ENCODE results near the gene PDGFRB. TPM values are rescaled to one million over a fixed set of nuclear protein-coding genes. Genes with fewer than 3 reads are reported as not detected.

The PDGFRB gene
- total RNA-seq, 1 experiment from 2014 or later, result 0.66 TPM

GRCh38 chr5:150175076-150175475 is 19.4 kb upstream of the PDGFRB start:
- H3K4me3 ChIP-seq (ENCODE audit: low read length), result no peak overlapping the region
- no peak for TF ChIP-seq EZH2 (IDR thresholded peaks at IDR 0.05; ENCODE audit: low read length, unreplicated experiment)
- TF ChIP-seq CTCF (conservative IDR thresholded peaks at IDR 0.05; ENCODE audit: low read depth, low read length), result no peak
- no peak for TF ChIP-seq EZH2phosphoT487 (IDR thresholded peaks at IDR 0.05; ENCODE audit: borderline replicate concordance, low read length)
- DNase-seq (no peak), ATAC-seq (no peak)
- H3K9me2 ChIP-seq (replicated peaks; ENCODE audit: low read length), result no peaks in the 10 kb centered on the region
- no peak overlapping the region for H3K4me2 ChIP-seq (ENCODE audit: low read length)
- BruUV-seq (replicated peaks), result no TSS peak
- H3K27me3 ChIP-seq (ENCODE audit: low read length), result peaks cover 2% of the 10 kb centered on the region; the same call in 1 of the 2 replicates
- H3K79me2 ChIP-seq (ENCODE audit: low read length), result no peaks in the 10 kb centered on the region
- H3F3A ChIP-seq (ENCODE audit: low read length, unreplicated experiment), result no peaks in the 10 kb centered on the region
- CTCF ChIA-PET, result interaction anchor here (0.8 kb wide), 1 partner anchor 13 kb away, joined by 4 read pairs; no protein-coding TSS in a partner anchor
- no peaks in the 10 kb centered on the region for H4K20me1 ChIP-seq (ENCODE audit: low read length)
- H3K9ac ChIP-seq (ENCODE audit: low read length), result no peak overlapping the region
- intact Hi-C loops (cut with micrococcal nuclease), result no loop called here
- no peak overlapping the region for H2AFZ ChIP-seq (ENCODE audit: low read length)
- no peaks in the 10 kb centered on the region for H3K4me1 ChIP-seq (ENCODE audit: insufficient read depth, low read length)
- no peaks in the 10 kb centered on the region for H3K9me3 ChIP-seq (ENCODE audit: low read length)
- no peak overlapping the region for H3K27ac ChIP-seq (ENCODE audit: low read length)
- POLR2A ChIA-PET (ENCODE audit: unreplicated experiment), result no interaction called here
- H3K36me3 ChIP-seq (ENCODE audit: low read depth, low read length), result no peaks in the 10 kb centered on the region

- no peaks in the 10 kb centered on the region for H3K9me3 ChIP-seq (ENCODE audit: low read length)
- ATAC-seq, result no peak
- H3K27ac ChIP-seq (ENCODE audit: low read length), result no peak overlapping the region
- ChIA-PET CTCF (interaction anchor here (0.6 kb wide), 1 partner anchor 13 kb away, joined by 3 read pairs; no protein-coding TSS in a partner anchor), POLR2A (ENCODE audit: unreplicated experiment) (no interaction called here)
- TF ChIP-seq EZH2phosphoT487 (IDR thresholded peaks at IDR 0.05; ENCODE audit: borderline replicate concordance, low read length) (no peak), EZH2 (IDR thresholded peaks at IDR 0.05; ENCODE audit: low read length, unreplicated experiment) (no peak), CTCF (conservative IDR thresholded peaks at IDR 0.05; ENCODE audit: low read depth, low read length) (no peak)
- no peaks in the 10 kb centered on the region for H3K36me3 ChIP-seq (ENCODE audit: low read depth, low read length)
- no peaks in the 10 kb centered on the region for H3K9me2 ChIP-seq (replicated peaks; ENCODE audit: low read length)
- intact Hi-C loops (cut with micrococcal nuclease), result no loop called here
- H2AFZ ChIP-seq (ENCODE audit: low read length), result no peak overlapping the region
- H3K4me2 ChIP-seq (ENCODE audit: low read length), result no peak overlapping the region
- no peaks in the 10 kb centered on the region for H3K79me2 ChIP-seq (ENCODE audit: low read length)
- no peak for DNase-seq
- BruUV-seq (replicated peaks), result no TSS peak
- H3F3A ChIP-seq (ENCODE audit: low read length, unreplicated experiment), result no peaks in the 10 kb centered on the region
- peaks cover 3% of the 10 kb centered on the region; the same call in 1 of the 2 replicates for H3K27me3 ChIP-seq (ENCODE audit: low read length)
- no peaks in the 10 kb centered on the region for H4K20me1 ChIP-seq (ENCODE audit: low read length)
- no peak overlapping the region for H3K9ac ChIP-seq (ENCODE audit: low read length)
- no peaks in the 10 kb centered on the region for H3K4me1 ChIP-seq (ENCODE audit: insufficient read depth, low read length)
- no peak overlapping the region for H3K4me3 ChIP-seq (ENCODE audit: low read length)
Observed at GRCh38 chr5:150174285-150174684, 18.6 kb upstream of the PDGFRB start.

GRCh38 chr5:150173161-150173560 is 17.5 kb upstream of the PDGFRB start:
- POLR2A ChIA-PET (ENCODE audit: unreplicated experiment), result no interaction called here
- Histone ChIP-seq H3K79me2 (ENCODE audit: low read length) (no peaks in the 10 kb centered on the region), H2AFZ (ENCODE audit: low read length) (no peak overlapping the region), H3F3A (ENCODE audit: low read length, unreplicated experiment) (no peaks in the 10 kb centered on the region), H3K27me3 (ENCODE audit: low read length) (peaks cover 3% of the 10 kb centered on the region; the same call in 1 of the 2 replicates), H3K4me1 (ENCODE audit: insufficient read depth, low read length) (no peaks in the 10 kb centered on the region), H3K9ac (ENCODE audit: low read length) (no peak overlapping the region), H3K9me2 (replicated peaks; ENCODE audit: low read length) (no peaks in the 10 kb centered on the region), H3K36me3 (ENCODE audit: low read depth, low read length) (no peaks in the 10 kb centered on the region), H3K9me3 (ENCODE audit: low read length) (no peaks in the 10 kb centered on the region), H4K20me1 (ENCODE audit: low read length) (no peaks in the 10 kb centered on the region), H3K27ac (ENCODE audit: low read length) (no peak overlapping the region), H3K4me3 (ENCODE audit: low read length) (no peak overlapping the region), H3K4me2 (ENCODE audit: low read length) (no peak overlapping the region)
- CTCF ChIA-PET, result no interaction called here
- ATAC-seq (no peak), DNase-seq (no peak)
- TF ChIP-seq EZH2phosphoT487 (IDR thresholded peaks at IDR 0.05; ENCODE audit: borderline replicate concordance, low read length) (no peak), CTCF (conservative IDR thresholded peaks at IDR 0.05; ENCODE audit: low read depth, low read length) (no peak), EZH2 (IDR thresholded peaks at IDR 0.05; ENCODE audit: low read length, unreplicated experiment) (no peak)
- BruUV-seq (replicated peaks), result no TSS peak
- intact Hi-C loops (cut with micrococcal nuclease), result no loop called here
